NCI-H2081 treated with DMSO at 0.1 percent for 48 hours (cell line): ENCODE data around the gene NOP56.

Experiments
- DNase-seq: peaks from one replicate; lab custom pipeline; 2025; lab: John Stamatoyannopoulos, UW

The NOP56 gene

DNA sequence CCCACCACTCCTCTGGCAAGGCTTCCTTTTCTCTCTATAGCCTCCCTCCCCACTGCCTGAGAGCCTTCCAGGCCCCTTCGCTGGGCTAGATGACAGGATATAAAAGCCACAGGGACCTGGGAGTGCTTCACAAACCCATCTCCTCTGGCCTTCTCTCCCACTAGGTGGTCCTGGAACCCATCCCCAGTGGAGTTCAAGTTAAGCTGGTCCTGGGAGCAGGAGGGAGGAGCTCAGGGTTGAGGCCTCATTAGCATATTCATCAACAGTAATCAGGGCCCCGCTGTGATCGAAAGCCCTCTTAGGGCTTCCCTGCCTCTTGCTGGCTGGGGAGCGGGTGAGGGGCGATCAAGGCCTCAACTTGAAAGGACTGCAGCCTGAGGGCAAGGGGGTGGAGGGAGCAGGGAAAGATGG lies 49.2 kb downstream of the NOP56 start:
- DNase-seq, result no peak

DNA sequence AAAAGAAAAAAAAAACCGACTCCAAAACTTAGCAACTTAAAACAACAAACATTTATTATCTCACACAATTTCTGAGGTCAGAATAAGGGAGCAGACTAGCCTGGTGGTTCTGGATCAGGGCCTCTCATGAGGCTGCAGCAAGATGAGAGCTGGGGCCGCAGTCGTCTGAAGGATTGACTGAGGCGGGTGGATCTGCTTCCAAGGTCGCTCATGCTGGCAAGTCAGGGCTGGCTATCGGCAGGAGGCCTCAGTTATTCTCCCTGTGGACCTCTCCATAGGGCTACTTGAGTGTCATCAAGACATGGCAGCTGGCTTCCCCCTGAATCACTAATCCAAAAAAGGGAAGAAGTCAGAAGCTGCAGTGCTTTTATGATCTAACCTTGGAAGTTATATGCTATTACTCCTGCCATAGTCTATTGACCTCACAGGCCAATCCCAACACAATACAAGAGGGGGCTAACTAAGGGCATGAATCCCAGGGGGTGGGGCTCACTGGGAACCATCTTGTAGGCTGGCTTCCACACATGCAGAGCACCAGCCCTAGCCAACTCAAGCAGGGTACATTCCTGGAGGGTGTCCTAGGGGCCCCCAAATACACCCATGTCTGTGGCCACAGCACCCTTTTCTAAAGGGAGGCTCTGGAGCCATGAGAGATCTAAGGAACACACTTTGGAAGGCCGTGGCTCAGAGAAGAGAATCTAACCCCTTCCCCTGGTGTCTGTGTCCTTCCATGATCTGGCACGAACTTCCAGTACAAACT lies 51.5 kb downstream of the NOP56 start:
- DNase-seq, result no peak

DNA sequence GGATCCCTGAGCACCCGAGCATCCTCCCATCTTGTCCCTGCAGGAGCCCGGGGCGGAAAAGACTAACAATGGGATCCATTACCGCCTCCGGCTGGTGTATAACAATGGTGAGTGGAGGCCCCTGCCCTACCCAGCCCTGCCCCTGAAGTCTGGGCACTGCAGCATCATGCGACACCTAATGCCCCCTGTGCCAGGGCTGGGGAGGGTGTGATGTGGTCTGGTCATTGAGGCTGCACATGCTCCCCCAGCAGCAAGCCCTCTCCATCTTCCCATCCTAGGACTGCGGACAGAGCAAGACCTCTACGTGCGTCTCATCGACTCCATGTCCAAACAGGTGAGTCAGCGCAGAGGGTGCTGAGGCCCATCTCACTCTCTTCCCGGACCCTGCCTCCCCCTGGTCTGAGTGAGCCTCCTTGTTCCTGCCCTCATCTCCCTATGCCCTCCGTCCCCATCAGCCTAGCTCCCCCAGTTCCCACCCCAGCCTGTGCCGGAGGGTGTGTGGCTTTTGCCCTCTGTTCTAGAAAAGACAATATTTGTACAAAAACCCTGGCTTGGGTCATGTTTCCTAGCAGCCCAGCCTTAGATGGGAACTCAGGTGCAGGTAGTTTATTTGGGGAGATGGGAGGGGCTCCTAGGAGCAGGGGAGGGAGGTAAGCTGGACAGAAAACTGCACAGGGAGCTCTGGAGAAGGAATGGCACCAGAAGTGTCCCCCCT lies 53.7 kb downstream of the NOP56 start:
- DNase-seq, result no peak

DNA sequence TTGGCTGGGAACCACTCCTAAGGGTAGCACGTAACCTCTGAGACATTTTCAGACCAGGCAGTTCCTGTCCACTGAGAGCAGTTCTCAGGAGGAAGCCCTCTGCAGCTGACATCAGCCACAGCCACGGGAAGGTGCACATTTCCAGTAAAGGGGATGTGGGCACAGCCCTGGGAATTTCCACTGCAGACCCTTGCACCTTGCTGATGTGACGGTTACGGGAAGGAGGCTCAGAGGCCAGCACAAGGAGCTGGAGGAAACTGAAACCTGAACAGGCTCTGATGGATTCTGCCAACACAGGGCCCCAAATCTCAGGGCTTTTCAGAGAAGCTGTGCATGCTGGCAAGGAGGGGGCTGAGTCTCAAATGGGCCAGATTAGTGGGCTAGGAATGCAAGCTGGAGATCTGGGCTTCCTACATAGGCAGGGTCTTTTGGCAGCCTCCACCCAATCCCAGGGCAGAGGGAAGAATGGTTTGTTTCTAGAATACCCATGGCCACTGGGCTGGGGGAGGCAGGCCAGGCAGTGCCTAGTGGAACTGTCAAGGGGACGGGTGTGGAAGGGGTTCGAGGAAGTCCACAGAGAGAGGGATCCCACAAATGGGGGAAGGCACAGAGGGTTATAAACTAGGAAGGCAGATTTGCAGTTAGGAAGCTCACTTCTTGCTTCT lies 54.4 kb downstream of the NOP56 start:
- DNase-seq, result no peak

DNA sequence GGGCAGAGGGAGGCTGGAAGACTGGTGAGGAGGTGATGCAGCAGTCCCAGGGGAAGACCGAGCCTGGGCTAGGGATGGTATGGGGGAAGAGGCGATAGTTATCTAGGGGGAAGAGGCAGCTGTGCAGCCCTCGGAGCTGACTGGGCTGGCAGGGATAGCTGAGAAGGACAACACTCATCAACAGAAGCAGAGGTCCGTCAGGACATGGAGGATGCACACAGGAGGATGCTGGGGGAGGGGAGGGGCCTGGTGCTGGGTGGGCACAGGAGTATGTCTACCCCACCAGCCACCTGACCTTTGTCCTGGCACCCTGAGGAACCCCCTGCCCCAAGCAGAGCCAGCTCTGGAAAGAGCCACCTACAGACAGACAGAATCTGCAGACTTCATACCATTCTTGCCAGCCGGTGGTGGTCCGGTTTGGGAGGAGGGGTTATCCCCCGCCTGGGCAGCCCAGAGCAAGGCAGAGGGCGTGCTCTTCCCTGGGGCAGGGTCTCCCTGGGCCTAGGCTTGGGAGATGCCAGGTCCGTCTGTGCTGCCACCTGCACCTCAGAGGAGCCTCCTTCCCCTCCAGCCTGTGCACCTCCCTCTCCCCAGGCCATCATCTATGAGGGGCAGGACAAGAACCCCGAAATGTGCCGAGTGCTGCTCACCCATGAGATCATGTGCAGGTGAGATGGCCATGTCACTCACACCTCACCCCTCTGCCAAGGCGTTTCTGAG lies 55.1 kb downstream of the NOP56 start:
- DNase-seq, result no peak
